Stimulated activated CD4-positive, alpha-beta T cell treated with anti-CD3 and anti-CD28 coated beads, TNF-alpha, amount 100 ng/mL, for 48 hours (primary cell): ENCODE results near the gene OPHN1.

Experiments
- DNase-seq, 3 donors: peaks; one replicate each; pipeline ENCODE4 v3.0.0-alpha.2; 2020; ENCODE audit warnings: low read depth in 3 of 3

OPHN1 gene

GRCh38 chrX:68249903-68250302, 183.4 kb downstream of the OPHN1 start:
- no peak for DNase-seq

- DNase-seq, result no peak
These were observed 183.9 kb downstream of the OPHN1 start for GRCh38 chrX:68249401-68249831.

- peak in 1 of 3 donors; percentile 6 for DNase-seq
These were observed 194.7 kb downstream of the OPHN1 start for GRCh38 chrX:68238568-68238967.

GRCh38 chrX:68234171-68234910, 199.0 kb downstream of the OPHN1 start:
- no peak for DNase-seq

GRCh38 chrX:68232206-68232605, 201.1 kb downstream of the OPHN1 start:
- no peak for DNase-seq

GRCh38 chrX:68209008-68209407, 224.3 kb downstream of the OPHN1 start:
- DNase-seq, result no peak

- DNase-seq, result no peak
These were observed 228.7 kb downstream of the OPHN1 start for GRCh38 chrX:68204521-68205038.

- no peak for DNase-seq
These were observed 229.6 kb downstream of the OPHN1 start for GRCh38 chrX:68203646-68204045.

- no peak for DNase-seq
These were observed 230.1 kb downstream of the OPHN1 start for GRCh38 chrX:68203211-68203610.

- no peak for DNase-seq
These were observed 234.0 kb downstream of the OPHN1 start for GRCh38 chrX:68199062-68199848.

- peak in 1 of 3 donors; percentile 15 for DNase-seq
These were observed 236.1 kb downstream of the OPHN1 start for GRCh38 chrX:68196939-68197791.

- no peak for DNase-seq
These were observed 237.7 kb downstream of the OPHN1 start for GRCh38 chrX:68195561-68195960.

GRCh38 chrX:68193786-68194185, 239.5 kb downstream of the OPHN1 start:
- no peak for DNase-seq

GRCh38 chrX:68193234-68193633, 240.1 kb downstream of the OPHN1 start:
- no peak for DNase-seq

GRCh38 chrX:68190799-68191198, 242.5 kb downstream of the OPHN1 start:
- no peak for DNase-seq

- DNase-seq, result no peak
These were observed 246.6 kb downstream of the OPHN1 start for GRCh38 chrX:68186552-68187262.

GRCh38 chrX:68185161-68185560, 248.1 kb downstream of the OPHN1 start:
- DNase-seq, result no peak

- peak in 1 of 3 donors; percentile 8 for DNase-seq
These were observed 249.6 kb downstream of the OPHN1 start for GRCh38 chrX:68183612-68184214.

GRCh38 chrX:68180579-68180978, 252.7 kb downstream of the OPHN1 start:
- DNase-seq, result no peak

- no peak for DNase-seq
These were observed 253.9 kb downstream of the OPHN1 start for GRCh38 chrX:68179355-68179754.

- no peak for DNase-seq
These were observed 255.8 kb downstream of the OPHN1 start for GRCh38 chrX:68177542-68177941.
